Astrocyte of the cerebellum (primary cell): ENCODE measurements around the gene KDM4C.

ENCODE experiments used
- DNase-seq: peaks from one replicate; pipeline ENCODE4 v3.0.0-alpha.2; 2011; ENCODE audit warnings: low read depth
- H3K4me3 ChIP-seq: 2 replicates; pipeline ENCODE4 v1.5.1; 2011; ENCODE audit warnings: mild to moderate bottlenecking, low read depth, low read length, moderate library complexity
- in situ Hi-C: cut with HindIII; loops from 2 replicates; pipeline ENCODE4 v1.10.0; 2017; ENCODE audit warnings: low sequenced_read_pairs
- TF ChIP-seq, protein P1 (sequence below): IDR thresholded peaks from 2 replicates; pipeline ENCODE4 v1.5.1; 2012; ENCODE audit warnings: low read length, low read depth, moderate library complexity, mild to moderate bottlenecking; ENCODE audit errors: missing control alignments

Gene KDM4C

DNA sequence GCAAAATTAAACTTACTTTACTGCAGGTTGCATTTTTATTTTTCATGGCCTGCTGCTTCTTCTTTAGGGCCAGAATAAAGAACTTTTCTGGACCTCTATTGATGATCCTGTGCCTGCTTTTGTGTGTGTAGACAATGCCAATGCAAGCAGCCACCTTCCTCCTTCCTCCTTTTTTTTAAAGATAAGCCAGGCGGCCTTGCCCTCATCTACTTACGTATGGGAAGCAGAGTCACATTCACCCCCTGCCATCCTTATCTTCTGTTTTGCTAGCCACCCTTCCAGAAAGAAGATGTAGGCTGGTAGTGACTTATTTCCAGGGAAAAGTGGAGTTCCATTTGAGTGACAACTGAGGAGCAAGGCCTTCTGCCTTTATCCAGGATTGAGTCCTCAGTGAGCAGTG, 122.9 kb downstream of the KDM4C start:
- no peak for DNase-seq
- TF ChIP-seq, protein P1, sequence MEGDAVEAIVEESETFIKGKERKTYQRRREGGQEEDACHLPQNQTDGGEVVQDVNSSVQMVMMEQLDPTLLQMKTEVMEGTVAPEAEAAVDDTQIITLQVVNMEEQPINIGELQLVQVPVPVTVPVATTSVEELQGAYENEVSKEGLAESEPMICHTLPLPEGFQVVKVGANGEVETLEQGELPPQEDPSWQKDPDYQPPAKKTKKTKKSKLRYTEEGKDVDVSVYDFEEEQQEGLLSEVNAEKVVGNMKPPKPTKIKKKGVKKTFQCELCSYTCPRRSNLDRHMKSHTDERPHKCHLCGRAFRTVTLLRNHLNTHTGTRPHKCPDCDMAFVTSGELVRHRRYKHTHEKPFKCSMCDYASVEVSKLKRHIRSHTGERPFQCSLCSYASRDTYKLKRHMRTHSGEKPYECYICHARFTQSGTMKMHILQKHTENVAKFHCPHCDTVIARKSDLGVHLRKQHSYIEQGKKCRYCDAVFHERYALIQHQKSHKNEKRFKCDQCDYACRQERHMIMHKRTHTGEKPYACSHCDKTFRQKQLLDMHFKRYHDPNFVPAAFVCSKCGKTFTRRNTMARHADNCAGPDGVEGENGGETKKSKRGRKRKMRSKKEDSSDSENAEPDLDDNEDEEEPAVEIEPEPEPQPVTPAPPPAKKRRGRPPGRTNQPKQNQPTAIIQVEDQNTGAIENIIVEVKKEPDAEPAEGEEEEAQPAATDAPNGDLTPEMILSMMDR, result no peak
- no peak overlapping the region for H3K4me3 ChIP-seq
- in situ Hi-C loops, result no loop called here

DNA sequence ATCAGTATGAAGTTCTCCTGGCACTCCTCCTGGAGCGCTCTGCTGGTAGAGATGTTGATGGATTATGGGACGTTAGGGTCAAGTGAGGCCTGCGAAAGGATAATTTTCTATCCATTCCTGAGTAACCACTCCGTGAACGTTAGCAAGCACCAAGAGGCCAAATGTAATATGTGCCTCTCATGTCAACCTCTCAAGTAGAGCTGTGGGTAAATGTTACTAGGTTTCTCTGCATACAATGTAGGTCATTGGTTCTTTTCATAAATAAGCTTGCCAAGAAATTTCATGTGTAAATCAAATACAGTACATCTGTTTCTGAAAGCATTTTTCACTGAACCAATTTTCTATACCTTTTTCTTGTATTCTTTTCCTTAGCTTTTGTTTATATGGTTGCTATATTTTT, 126.3 kb downstream of the KDM4C start:
- no peak overlapping the region for H3K4me3 ChIP-seq
- in situ Hi-C loops, result no loop called here
- TF ChIP-seq, protein P1, result no peak
- no peak for DNase-seq

DNA sequence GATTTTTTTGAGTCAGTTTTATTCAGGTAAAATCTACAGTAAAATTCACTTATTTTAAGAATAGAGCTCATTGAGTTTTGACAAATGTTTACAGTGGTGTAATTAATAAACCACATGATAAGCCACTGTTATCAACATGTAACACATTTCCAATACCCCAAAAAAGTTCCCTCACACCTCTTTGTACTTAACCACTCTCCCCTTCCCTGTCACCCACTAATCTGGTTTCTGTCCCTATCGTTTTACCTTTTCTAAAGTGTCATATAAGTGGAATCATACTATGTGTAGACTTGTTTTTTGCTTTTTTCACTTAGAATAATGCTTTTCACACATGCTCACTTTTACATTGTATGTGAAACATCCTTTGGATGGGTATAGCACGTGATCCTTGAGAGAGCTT, 127.2 kb downstream of the KDM4C start:
- in situ Hi-C loops, result no loop called here
- TF ChIP-seq, protein P1, result no peak
- H3K4me3 ChIP-seq, result no peak overlapping the region
- DNase-seq, result no peak

DNA sequence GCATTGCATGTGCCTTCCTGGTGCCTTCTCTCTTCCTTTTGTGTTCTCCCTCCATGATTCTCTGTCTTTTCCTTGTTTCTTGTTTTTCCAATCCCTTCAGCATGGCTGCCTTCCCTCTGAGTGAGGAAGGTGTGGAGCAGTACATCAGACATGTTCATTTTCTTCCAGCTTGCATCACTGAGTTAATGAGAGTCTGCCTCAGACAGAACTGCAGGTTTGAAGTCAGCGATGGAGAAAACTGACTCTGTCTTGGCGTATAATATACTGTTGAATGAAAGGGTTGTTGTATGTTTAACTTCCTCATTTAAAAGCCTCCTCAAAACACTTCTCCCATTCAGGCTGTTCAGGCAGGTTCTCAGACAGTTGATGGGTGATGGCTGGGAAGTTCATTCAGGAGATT, 129.3 kb downstream of the KDM4C start:
- TF ChIP-seq, protein P1, result no peak
- no peak for DNase-seq
- in situ Hi-C loops, result no loop called here
- H3K4me3 ChIP-seq, result no peak overlapping the region

DNA sequence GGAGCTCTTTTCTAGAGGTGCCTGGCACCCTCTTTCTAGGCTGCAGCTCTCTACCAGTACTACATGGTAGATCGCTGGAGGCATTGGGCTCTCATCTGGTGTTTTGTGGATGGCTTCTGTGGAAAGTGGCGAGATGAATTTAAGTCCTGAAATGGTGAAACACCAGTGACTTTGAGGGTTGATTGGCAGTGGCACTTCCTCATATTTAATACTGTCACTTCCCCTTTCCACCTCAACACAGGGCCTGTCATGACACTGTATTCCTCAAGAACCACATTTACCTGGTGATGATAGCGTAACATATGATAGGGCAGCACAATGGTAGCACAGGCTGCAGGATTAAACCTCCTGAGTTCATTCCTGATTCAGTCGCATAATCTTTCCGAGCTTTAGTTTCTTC, 132.1 kb downstream of the KDM4C start:
- TF ChIP-seq, protein P1, result no peak
- no peak for DNase-seq
- no peak overlapping the region for H3K4me3 ChIP-seq
- in situ Hi-C loops, result no loop called here

DNA sequence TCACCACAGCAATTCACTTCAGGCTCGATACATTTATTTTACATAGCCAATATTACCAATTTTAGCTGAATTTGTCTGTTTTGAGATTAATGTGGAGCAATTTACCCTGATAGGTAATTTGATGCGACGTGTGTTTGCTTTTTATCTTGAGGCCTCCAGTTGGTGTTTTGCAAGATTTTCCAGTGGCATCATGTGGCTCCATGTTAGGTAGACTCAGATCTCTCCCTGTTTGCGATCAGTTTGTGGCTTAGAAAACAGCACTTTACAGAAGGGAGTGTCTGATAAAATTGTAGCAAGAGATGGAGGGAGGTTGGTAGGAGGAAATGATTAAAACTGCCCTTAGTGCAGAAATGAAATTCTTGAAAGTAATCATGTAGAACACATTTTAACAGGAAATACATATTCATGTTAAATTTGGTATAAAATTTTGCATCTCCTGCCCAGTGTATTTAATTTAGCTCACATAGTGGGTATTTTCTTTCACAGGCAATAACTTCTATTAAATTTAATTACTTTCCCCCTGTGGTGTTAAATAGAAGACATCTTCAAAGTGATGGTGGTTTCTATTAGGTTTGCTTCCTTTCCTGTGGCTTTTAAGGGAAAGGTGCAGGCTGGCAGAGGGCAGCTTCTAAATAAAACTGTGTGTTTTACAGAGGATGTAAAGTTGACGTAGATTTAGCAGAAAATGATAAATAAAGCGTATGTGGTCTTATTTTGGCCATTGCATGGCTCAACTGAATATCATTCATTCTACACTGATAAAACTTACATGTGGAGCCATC, 135.8 kb downstream of the KDM4C start:
- H3K4me3 ChIP-seq, result no peak overlapping the region
- TF ChIP-seq, protein P1, result no peak
- no peak for DNase-seq
- in situ Hi-C loops, result no loop called here
